ENCODE data around the gene DNM2.

Gene DNM2

DNA sequence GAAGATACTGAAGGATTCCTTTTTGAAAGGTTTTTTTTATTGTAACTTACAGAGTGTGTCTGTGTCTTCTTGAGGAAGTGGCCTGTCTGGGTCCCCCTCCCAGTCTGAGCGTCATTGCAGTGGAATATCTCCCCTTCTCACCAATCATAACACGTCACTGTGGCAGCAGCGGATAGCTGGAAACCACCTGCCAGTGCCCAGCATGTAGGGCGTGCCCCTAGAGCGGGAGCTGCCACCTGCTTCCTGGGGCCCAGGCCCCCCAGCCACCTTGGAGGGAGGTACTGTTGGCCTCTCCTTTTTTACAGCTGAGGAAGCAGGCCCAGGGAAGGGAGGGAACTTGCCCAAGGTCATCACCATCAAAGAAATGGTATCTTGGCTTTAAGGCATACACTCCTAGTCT, 4.6 kb upstream of the DNM2 start:
- Histone ChIP-seq H4K8ac (ENCODE audit: low read depth, low read length) (no peak overlapping the region), H2BK120ac (ENCODE audit: low read depth, low read length) (no peak overlapping the region), H3K27me3 (ENCODE audit: insufficient read depth, low read length, poor library complexity) (no peaks in the 10 kb centered on the region), H3K4me2 (ENCODE audit: low read length) (no peak overlapping the region), H3K56ac (ENCODE audit: low read length) (no peak overlapping the region), H3K4me1 (ENCODE audit: control insufficient read depth, low read depth, low read length) (no peaks in the 10 kb centered on the region), H3K4ac (ENCODE audit: low read depth, low read length) (no peak overlapping the region), H3K79me2 (ENCODE audit: control insufficient read depth, insufficient read depth, low read length) (peaks cover 3% of the 10 kb centered on the region), H4K5ac (ENCODE audit: low read length) (no peak overlapping the region), H3K18ac (ENCODE audit: low read length) (no peak overlapping the region), H3K9ac (ENCODE audit: low read length) (no peak overlapping the region), H2AK5ac (ENCODE audit: low read length) (no peak overlapping the region), H3K23ac (ENCODE audit: low read length) (no peak overlapping the region), H3K4me3 (ENCODE audit: low read length) (no peak overlapping the region), H3K27ac (ENCODE audit: low read depth, low read length) (no peak overlapping the region), H2BK5ac (ENCODE audit: low read length) (no peak overlapping the region), H2BK15ac (replicated peaks; ENCODE audit: low read depth) (no peak overlapping the region), H3K36me3 (ENCODE audit: control insufficient read depth, insufficient read depth, low read length) (peaks cover 2% of the 10 kb centered on the region), H3K79me1 (ENCODE audit: low read length) (no peaks in the 10 kb centered on the region)
- DNase-seq = no peak
- WGBS (ENCODE audit: extremely low coverage, insufficient coverage, low lambda C conversion rate) = no CpG with 5 or more reads among the region's 5 CpGs

GRCh38 chr19:10717054-10717355, 874 bp upstream of the DNM2 start:
- Histone ChIP-seq H3K56ac (ENCODE audit: low read length) (peak overlapping the region; percentile 53), H3K4me2 (ENCODE audit: low read length) (no peak overlapping the region), H3K27ac (ENCODE audit: low read depth, low read length) (no peak overlapping the region), H3K4me3 (ENCODE audit: low read length) (no peak overlapping the region), H2AK5ac (ENCODE audit: low read length) (no peak overlapping the region), H3K18ac (ENCODE audit: low read length) (no peak overlapping the region), H4K8ac (ENCODE audit: low read depth, low read length) (no peak overlapping the region), H2BK5ac (ENCODE audit: low read length) (no peak overlapping the region), H3K36me3 (ENCODE audit: control insufficient read depth, insufficient read depth, low read length) (peaks cover 2% of the 10 kb centered on the region), H4K5ac (ENCODE audit: low read length) (no peak overlapping the region), H2BK120ac (ENCODE audit: low read depth, low read length) (no peak overlapping the region), H2BK15ac (replicated peaks; ENCODE audit: low read depth) (no peak overlapping the region), H3K9ac (ENCODE audit: low read length) (peak overlapping the region; percentile 12), H3K27me3 (ENCODE audit: insufficient read depth, low read length, poor library complexity) (no peaks in the 10 kb centered on the region), H3K23ac (ENCODE audit: low read length) (no peak overlapping the region), H3K79me1 (ENCODE audit: low read length) (peaks cover 16% of the 10 kb centered on the region), H3K4me1 (ENCODE audit: control insufficient read depth, low read depth, low read length) (peaks cover 3% of the 10 kb centered on the region), H3K79me2 (ENCODE audit: control insufficient read depth, insufficient read depth, low read length) (peaks cover 37% of the 10 kb centered on the region), H3K4ac (ENCODE audit: low read depth, low read length) (no peak overlapping the region)
- WGBS (ENCODE audit: extremely low coverage, insufficient coverage, low lambda C conversion rate) = no CpG with 5 or more reads among the region's 12 CpGs
- DNase-seq = no peak

DNA sequence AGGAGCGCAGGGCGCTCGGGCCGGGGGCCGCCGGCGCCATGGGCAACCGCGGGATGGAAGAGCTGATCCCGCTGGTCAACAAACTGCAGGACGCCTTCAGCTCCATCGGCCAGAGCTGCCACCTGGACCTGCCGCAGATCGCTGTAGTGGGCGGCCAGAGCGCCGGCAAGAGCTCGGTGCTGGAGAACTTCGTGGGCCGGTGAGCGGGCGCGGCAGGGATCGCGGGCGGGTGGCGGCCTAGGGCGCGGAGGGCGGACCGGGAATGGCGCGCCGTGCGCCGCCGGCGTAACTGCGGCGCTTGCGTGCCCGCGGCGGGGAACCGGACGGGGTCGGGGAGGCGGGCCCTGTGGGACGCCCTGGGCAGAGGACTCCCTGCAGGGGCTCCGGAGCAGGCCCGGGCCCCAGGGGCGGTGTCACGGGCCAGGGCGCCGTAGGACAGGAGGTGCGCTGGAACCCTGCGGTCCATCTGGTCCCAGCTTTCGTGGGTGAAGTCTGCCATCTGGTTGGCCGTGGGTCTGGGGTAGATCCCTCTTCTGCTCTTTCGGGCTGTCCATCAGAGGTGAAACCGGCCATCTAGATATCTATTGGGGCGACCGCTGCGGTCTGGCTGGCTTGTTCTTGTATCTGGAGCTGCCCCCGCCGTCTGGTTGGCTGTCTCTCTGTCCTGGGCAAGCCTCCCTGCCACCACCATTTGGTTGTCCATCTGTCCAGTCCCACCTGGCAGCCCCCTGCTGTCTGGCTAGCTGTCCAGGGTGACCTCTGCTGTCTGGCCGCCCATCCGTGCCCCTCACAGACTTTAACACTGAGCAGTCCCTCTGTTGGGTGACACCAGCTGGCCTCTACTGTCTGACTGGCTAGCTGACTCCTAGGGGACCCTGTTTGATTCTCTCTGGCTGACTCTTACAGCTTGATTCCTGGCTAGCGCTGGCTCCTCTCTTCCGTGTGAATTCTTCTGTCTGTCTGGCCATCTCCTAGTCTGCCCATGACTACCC, 622 bp downstream of the DNM2 start:
- Histone ChIP-seq H4K5ac (ENCODE audit: low read length) (no peak overlapping the region), H3K79me2 (ENCODE audit: control insufficient read depth, insufficient read depth, low read length) (peaks cover 46% of the 10 kb centered on the region), H4K8ac (ENCODE audit: low read depth, low read length) (no peak overlapping the region), H3K18ac (ENCODE audit: low read length) (peak overlapping the region; percentile 83), H2BK15ac (replicated peaks; ENCODE audit: low read depth) (no peak overlapping the region), H3K56ac (ENCODE audit: low read length) (peak overlapping the region; percentile 99), H3K27ac (ENCODE audit: low read depth, low read length) (peak overlapping the region; percentile 62), H3K4ac (ENCODE audit: low read depth, low read length) (peak overlapping the region; percentile 91), H2BK120ac (ENCODE audit: low read depth, low read length) (no peak overlapping the region), H3K4me2 (ENCODE audit: low read length) (peak overlapping the region; percentile 56), H3K79me1 (ENCODE audit: low read length) (peaks cover 17% of the 10 kb centered on the region), H3K4me3 (ENCODE audit: low read length) (peak overlapping the region; percentile 97), H3K27me3 (ENCODE audit: insufficient read depth, low read length, poor library complexity) (no peaks in the 10 kb centered on the region), H3K23ac (ENCODE audit: low read length) (peak overlapping the region; percentile 94), H2AK5ac (ENCODE audit: low read length) (no peak overlapping the region), H2BK5ac (ENCODE audit: low read length) (peak overlapping the region; percentile 67), H3K36me3 (ENCODE audit: control insufficient read depth, insufficient read depth, low read length) (no peaks in the 10 kb centered on the region), H3K4me1 (ENCODE audit: control insufficient read depth, low read depth, low read length) (peaks cover 3% of the 10 kb centered on the region), H3K9ac (ENCODE audit: low read length) (peak overlapping the region; percentile 99)
- DNase-seq = peak; percentile 32
- no CpG with 5 or more reads among the region's 70 CpGs for WGBS (ENCODE audit: extremely low coverage, insufficient coverage, low lambda C conversion rate)

DNA sequence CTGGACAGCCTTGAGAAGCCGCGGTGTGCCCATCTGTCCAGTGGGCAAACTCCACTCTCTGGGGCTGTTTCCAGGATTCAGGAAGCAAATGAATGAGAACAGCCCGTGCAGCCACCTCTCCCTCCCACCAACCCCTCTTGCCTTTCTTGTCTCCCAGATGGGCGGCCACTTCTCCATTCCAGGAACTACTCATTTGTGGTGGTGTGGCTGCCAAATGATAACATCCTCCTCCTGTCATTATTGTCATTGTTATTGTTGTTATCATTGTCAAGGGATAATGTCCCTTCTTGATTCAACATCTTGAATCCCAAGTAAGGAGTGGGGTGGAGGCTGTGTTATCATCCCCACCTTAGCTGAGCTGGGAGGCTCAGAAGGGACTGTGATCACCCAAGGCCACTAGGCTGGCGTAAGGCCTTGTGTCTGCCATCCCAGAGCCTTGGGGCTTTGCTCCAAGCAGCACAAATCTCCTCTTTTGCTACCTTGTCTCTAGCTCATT, 1.6 kb downstream of the DNM2 start:
- Histone ChIP-seq H3K79me1 (ENCODE audit: low read length) (peaks cover 19% of the 10 kb centered on the region), H3K4me1 (ENCODE audit: control insufficient read depth, low read depth, low read length) (peaks cover 3% of the 10 kb centered on the region), H4K8ac (ENCODE audit: low read depth, low read length) (no peak overlapping the region), H3K27ac (ENCODE audit: low read depth, low read length) (no peak overlapping the region), H3K4me3 (ENCODE audit: low read length) (no peak overlapping the region), H2AK5ac (ENCODE audit: low read length) (no peak overlapping the region), H3K56ac (ENCODE audit: low read length) (peak overlapping the region; percentile 99), H3K23ac (ENCODE audit: low read length) (peak overlapping the region; percentile 76), H2BK5ac (ENCODE audit: low read length) (no peak overlapping the region), H4K5ac (ENCODE audit: low read length) (no peak overlapping the region), H3K79me2 (ENCODE audit: control insufficient read depth, insufficient read depth, low read length) (peaks cover 52% of the 10 kb centered on the region), H3K18ac (ENCODE audit: low read length) (no peak overlapping the region), H3K9ac (ENCODE audit: low read length) (peak overlapping the region; percentile 99), H3K27me3 (ENCODE audit: insufficient read depth, low read length, poor library complexity) (no peaks in the 10 kb centered on the region), H3K4me2 (ENCODE audit: low read length) (peak overlapping the region; percentile 56), H2BK15ac (replicated peaks; ENCODE audit: low read depth) (no peak overlapping the region), H3K36me3 (ENCODE audit: control insufficient read depth, insufficient read depth, low read length) (no peaks in the 10 kb centered on the region), H3K4ac (ENCODE audit: low read depth, low read length) (no peak overlapping the region), H2BK120ac (ENCODE audit: low read depth, low read length) (no peak overlapping the region)
- WGBS (ENCODE audit: extremely low coverage, insufficient coverage, low lambda C conversion rate) = no CpG with 5 or more reads among the region's 5 CpGs
- DNase-seq = peak; percentile 11

DNA sequence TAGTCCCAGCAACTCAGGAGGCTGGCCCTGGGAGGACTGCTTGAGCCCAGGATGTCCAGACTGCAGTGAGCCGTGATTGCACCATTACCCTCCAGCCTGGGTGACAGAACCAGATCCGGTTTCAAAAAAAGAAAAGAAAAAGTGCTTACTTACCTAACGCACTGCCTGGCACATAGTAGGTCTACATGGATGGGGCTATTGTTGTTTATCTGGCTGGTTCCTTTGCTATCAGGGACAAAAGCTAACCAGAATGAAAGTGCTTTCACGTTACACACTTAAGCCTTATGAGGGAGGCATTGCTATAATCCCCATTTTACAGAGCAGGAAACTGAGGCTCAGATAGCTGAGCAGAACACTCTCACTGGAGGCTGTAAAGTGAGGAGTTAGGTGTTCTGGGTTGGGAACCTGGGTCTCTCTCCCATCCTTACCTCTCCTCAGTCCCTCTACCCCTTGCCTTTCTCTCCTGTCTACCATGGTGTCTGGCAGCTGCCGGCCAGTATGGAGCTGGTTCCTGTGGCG, 2.8 kb downstream of the DNM2 start:
- no peak overlapping the region for H2BK5ac ChIP-seq (ENCODE audit: low read length)
- no peak overlapping the region for H2AK5ac ChIP-seq (ENCODE audit: low read length)
- no peaks in the 10 kb centered on the region for H3K27me3 ChIP-seq (ENCODE audit: insufficient read depth, low read length, poor library complexity)
- no peak overlapping the region for H3K4ac ChIP-seq (ENCODE audit: low read depth, low read length)
- peaks cover 26% of the 10 kb centered on the region for H3K79me1 ChIP-seq (ENCODE audit: low read length)
- no peak overlapping the region for H4K8ac ChIP-seq (ENCODE audit: low read depth, low read length)
- WGBS (ENCODE audit: extremely low coverage, insufficient coverage, low lambda C conversion rate) = no CpG with 5 or more reads among the region's 6 CpGs
- no peak overlapping the region for H4K5ac ChIP-seq (ENCODE audit: low read length)
- no peak overlapping the region for H3K9ac ChIP-seq (ENCODE audit: low read length)
- no peak overlapping the region for H3K4me2 ChIP-seq (ENCODE audit: low read length)
- H3K36me3 ChIP-seq (ENCODE audit: control insufficient read depth, insufficient read depth, low read length) = no peaks in the 10 kb centered on the region
- H3K18ac ChIP-seq (ENCODE audit: low read length) = no peak overlapping the region
- H3K56ac ChIP-seq (ENCODE audit: low read length) = no peak overlapping the region
- H3K79me2 ChIP-seq (ENCODE audit: control insufficient read depth, insufficient read depth, low read length) = peaks cover 63% of the 10 kb centered on the region
- no peak overlapping the region for H3K4me3 ChIP-seq (ENCODE audit: low read length)
- no peak overlapping the region for H3K27ac ChIP-seq (ENCODE audit: low read depth, low read length)
- H3K23ac ChIP-seq (ENCODE audit: low read length) = no peak overlapping the region
- peaks cover 3% of the 10 kb centered on the region for H3K4me1 ChIP-seq (ENCODE audit: control insufficient read depth, low read depth, low read length)
- no peak overlapping the region for H2BK15ac ChIP-seq (replicated peaks; ENCODE audit: low read depth)
- H2BK120ac ChIP-seq (ENCODE audit: low read depth, low read length) = no peak overlapping the region
- no peak for DNase-seq

Data from mesendoderm (in vitro differentiated cells).